Activated CD4-positive, alpha-beta T cell treated with anti-CD3 and anti-CD28 coated beads for 1 hour (primary cell): ENCODE measurements around the gene PDSS2.
"Not testable (repeated sequence)": the region's sequence is repeated elsewhere in the genome, so short reads cannot be mapped to it uniquely, and the experiment has no call there.

Experiments used
- DNase-seq: peaks from one replicate; pipeline ENCODE4 v3.0.0-alpha.2; 2020

The PDSS2 gene

GRCh38 chr6:107413966-107414645 lies 45.3 kb downstream of the PDSS2 start:
- no peak for DNase-seq

GRCh38 chr6:107411161-107411560 lies 48.2 kb downstream of the PDSS2 start:
- no peak for DNase-seq

GRCh38 chr6:107409942-107410341 lies 49.4 kb downstream of the PDSS2 start:
- no peak for DNase-seq

GRCh38 chr6:107408714-107409113 lies 50.6 kb downstream of the PDSS2 start:
- DNase-seq = no peak

DNA sequence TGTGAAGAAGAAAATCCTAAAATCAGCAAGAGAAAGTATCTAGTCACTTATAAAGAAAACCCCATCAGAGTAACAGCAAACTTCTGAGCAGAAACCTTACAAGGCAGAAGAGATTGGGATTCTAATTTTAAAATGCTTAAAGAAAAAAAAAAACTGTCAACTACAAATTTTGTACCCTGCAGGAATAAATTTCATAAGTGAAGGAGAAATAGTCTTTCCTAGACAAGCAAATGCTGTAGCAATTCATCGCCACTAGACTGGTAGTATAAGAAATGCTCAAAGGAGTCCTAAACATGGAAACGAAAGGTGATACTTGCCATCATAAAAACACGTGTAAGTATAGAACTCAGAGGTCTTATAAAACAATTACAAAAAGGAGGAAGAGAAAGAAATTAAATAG lies 54.4 kb downstream of the PDSS2 start:
- no peak for DNase-seq

DNA sequence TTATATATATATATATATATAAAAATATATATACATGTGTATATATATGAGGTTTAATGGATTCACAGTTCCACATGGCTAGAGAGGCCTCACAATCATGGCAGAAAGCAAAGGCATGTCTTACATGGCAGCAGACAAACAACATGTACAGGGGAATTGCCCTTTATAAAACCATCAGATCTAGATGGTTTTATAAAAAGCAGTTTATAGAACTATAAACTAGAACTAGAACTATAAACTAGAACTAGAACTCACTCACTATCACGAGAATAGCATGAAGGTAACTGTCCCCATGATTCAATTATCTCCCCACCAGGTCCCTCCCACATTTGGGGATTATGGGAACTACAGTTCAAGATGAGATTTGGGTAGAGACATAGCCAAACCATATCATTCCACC lies 56.8 kb downstream of the PDSS2 start:
- no peak for DNase-seq

DNA sequence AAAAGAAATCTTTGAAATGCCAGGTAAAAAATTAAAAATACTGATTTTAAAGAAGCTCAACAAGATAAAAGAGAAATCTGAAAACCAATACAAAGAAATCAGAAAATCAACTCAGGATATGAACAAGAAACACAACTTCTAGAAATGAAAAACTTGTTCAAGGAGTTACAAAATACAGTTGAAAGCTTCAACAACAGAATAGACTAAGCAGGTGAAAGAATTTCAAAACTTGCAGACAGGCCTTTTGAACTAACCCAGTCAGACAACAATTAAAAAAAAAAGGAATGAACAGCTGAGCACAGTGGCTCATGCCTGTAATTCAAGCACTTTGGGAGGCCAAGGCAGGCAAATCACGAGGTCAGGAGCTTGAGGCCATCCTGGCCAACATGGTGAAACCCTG lies 57.8 kb downstream of the PDSS2 start:
- DNase-seq = no peak

DNA sequence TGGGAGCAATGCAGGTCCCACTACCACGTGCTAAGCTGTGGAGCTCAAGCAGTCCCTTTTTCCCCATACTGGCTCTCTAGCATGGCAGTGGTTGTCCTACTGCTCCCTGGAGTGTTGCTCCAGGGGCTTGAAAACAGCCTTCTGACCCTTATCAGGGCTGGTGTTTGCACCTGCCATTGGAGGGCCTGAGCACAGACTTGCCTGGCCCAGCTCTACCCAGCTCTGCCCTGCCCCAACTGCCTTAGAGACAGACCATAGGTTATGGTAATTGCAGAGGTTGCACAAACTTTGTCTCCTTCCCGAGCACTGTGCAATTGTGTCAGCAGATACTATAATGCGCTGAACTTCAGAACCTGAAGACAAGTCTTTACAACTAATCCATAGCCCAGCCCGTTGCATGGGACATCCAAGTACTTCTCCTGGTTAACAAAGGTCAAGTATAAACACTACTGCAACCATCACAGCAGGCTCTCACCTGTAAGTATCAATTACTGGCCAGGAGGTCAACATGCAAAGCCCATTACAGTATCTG lies 58.7 kb downstream of the PDSS2 start:
- no peak for DNase-seq

GRCh38 chr6:107399935-107400334 lies 59.4 kb downstream of the PDSS2 start:
- no peak for DNase-seq

- no peak for DNase-seq
Observed at GRCh38 chr6:107398001-107398400, 61.4 kb downstream of the PDSS2 start.

GRCh38 chr6:107396211-107396610 lies 63.2 kb downstream of the PDSS2 start:
- no peak for DNase-seq

DNA sequence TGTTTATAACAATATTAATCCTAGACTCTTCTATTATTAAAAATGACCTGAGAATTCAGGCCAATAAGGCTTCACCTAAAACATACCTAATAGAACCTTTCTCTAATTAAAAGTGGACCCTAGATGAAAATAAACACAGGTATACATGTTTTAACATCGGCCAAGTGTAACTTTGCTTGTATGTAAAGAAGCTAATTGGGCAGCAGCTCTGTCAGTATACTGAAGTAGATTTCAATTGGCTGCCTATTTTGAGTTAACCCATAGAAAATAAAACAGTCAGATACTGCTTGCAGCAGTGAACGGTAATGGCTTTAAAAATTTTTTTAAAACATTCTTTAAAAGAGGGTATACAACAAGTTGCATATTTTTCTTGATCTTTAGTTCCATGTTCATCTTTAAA lies 67.3 kb downstream of the PDSS2 start:
- no peak for DNase-seq

DNA sequence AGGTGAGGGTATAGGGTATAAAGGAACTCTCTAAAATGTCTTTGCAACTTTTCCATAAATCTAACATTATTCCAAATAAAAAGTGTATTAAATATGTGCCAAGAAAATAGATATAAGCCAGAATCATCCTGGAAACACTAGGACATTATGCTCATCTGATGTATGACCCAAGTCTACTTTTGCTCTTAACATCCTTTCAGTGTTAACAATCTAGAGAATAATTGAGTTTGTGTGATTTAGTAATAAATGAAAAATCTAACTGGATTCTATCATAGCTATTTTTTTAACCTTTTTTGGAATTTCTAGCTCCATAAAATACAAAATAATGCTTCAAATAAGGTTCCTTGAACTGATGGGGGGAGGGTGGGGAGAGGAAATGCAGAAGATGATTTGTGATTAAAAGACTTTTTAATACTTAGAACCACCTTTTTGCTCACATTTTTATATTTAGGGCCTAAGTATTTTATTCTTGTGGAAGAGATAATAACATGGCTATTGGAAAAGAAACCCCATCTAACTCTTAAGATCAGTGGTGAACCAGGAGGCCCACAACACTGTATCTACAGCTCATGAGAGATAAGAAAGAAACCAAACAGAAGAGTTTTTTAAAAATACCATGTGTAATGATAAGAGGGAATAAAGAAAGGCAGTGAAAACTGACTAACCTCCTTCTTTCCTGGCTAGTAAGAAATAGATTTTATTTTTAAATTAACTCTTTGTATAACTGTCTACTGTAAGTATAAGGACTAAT lies 68.5 kb downstream of the PDSS2 start:
- no peak for DNase-seq

DNA sequence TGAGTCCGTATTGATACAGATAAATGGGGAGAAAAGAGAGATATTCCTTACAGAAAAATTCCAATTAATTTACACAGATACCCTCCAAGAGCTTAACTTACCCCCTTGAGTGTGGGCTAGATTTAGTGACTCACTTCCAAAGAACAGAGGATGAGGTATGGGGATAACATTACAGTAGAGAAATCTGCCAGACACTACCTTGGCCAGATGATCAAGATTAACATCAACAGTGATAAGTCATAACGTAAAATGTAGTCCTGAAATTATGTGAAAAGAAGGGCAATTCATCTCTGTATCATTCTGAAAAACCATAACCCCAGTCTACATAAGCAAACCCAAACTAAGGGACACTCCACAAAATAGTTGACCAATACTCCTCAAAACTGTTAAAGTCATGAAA lies 69.3 kb downstream of the PDSS2 start:
- no peak for DNase-seq

DNA sequence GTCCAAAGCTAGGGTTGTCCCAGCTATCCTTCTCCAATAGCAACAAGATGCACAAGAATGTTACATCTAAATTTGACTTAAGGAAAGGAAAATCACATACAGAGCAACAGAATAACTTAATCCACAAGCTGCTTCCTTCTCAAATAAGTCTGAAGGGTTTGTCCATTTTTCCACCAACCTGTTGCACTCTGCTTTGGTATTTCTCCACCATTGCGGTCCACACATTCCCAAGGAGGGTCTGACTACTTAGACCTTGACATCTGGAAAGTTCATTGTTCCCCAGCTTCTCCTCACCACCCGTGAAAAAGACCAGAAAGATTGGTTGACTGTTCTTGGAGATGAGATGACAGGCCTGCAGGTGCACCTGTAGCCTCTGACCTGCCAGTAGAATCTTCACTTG lies 72.5 kb downstream of the PDSS2 start:
- DNase-seq = no peak

DNA sequence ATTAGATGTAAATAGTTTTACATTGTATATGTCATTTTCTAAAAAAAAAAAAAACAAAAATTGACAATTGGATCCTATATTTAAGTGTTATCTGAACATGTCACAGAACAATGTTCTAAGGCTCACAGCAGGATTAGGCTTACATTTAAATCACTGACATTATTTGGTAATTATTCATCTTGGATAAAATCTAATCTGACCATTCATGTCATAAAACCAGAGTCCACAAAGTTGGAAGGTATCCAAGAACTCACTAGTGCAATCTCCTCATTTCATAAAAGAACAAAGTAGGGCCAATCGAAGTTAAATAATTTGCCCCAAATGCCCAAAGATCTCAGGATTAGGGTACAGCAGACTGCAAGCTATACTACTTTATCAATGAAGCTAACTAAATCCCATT lies 73.0 kb downstream of the PDSS2 start:
- DNase-seq = no peak

DNA sequence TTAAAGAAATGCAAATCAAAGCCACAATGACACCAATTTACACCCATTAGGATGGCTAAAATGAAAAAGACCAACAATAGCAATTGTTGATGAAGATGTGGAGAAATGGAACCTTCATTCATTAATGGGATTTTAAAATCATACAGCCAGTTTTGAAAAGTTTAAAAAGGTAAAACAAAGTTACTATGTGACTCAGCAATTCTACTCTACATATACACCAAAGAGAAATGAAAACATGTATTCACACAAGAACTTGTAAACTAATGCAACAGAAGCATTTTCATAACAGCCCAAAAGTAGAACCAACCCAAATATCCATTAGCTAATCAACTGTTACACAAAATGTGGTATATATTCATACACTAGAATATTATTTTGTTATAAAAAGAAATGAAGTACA lies 75.7 kb downstream of the PDSS2 start:
- DNase-seq = no peak

DNA sequence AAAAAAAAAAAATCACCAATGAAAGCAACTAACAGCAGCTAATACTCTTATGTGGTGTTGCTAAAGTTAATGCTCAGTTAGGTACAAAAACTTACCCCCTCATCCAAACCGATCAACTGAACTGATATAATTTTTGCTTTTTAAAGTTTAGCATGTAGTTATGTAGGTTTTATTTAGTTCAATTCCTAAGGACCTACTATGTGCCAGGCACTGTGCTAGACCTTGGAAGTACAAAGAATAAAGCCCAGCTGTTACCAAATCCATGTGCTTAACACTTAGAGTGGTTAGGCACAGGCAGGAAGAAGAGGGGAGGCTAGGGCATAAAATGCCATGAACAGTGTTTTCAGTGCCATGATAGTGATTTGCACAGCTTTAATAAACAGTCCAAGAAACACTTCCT lies 85.1 kb downstream of the PDSS2 start:
- DNase-seq = no peak

DNA sequence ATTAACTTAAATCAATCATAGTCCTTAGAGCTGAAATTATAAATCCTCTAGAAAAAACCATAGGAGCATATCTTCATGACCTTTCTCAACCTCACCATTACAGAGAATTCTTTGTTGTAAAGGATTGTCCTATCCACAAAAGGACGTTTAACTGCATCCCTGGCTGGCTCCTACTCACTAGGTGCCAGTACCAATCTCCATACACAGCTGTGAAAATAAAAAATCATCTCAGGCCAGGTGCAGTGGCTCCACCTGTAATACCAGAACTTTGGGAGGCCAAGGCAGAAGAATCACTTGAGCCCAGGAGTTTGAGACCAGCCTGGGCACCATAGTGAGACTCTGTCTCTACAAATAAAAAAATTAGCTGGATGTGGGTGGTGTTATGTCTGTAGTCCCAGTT lies 89.9 kb downstream of the PDSS2 start:
- DNase-seq = no peak

DNA sequence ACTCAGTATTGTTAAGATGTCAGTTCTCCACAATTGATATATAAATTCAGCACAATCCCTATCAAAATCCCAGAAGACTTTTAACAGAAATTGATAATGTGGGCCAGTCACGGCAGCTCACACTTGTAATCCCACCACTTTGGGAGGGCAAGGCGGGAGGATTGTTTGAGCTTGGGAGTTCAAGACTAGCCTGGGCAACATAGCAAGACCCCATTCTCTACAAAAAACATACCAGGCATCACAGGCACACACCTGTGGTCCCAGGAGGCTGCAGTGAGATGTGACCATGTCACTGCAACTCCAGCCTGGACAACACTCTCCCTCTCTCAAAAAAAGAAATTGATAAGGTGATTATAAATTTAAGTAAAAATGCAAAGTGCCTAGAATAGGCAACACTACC lies 90.9 kb downstream of the PDSS2 start:
- DNase-seq = no peak

GRCh38 chr6:107364173-107364572 lies 95.2 kb downstream of the PDSS2 start:
- not testable (repeated sequence) for DNase-seq

DNA sequence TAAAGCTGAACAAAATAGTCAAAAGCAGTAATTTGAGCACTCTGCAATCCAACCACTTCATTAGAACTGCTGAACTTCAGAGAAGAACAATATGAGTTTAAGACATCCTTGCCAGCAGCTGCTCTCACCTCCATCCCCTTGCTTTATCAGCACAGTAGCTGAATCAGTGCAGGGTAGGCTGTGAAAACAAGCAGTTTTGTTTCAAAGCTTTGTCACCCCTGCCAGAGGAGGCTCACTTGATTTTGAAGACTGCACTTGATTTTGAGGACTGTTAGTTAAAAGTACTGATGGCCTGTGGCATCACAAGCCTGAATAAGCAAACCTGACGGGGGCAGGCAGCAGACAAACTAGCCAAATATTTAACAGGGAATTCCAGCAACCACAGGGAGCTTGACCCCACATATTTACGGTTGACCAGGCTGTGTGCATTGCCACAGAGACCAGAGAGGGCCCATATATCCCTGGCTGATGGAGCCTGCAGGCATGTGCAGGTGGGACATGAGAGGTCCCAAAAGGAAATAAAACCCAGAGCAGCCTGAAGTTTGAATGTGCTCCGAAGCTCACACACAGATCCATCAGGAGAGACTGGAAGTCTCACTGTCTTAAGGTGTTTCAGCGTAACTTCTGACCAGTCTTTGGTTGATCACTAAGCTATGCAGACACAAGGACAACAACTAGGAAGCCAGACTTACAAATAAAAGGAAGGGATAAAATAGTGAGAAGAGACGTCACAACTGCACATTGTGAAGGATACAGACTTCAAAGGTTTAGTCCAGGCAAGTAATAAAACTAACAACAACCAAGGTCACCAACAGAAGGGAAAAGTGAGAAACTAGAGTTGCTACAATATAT lies 97.4 kb downstream of the PDSS2 start:
- no peak for DNase-seq

GRCh38 chr6:107360476-107360875 lies 98.9 kb downstream of the PDSS2 start:
- no peak for DNase-seq

DNA sequence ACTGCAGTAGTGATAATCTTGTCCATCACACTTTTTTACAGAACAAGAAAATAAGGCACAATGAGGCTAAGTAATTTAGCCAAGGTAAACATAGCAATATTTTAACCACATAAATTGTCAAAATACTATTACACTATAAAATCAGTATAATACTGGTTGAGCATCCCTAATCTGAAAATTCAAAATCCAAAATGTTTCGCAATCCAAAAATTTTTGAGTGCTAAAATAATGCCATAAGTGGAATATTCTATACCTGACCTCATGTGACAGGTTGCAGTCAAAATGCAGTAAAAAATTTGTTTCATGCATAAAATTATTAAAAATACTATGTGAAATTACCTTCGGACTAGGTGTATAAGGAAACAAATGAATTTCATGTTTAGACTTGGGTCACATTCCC lies 101.5 kb downstream of the PDSS2 start:
- DNase-seq = no peak
